Smooth muscle cell of the umbilical artery (primary cell): Measurements from ENCODE around the gene SEC31A. TPM values are rescaled to one million over a fixed set of nuclear protein-coding genes. Genes with fewer than 3 reads are reported as not detected.

Source experiments
- total RNA-seq: library from RNA; depleted of rRNA; stranded (reverse); fragments of >200 nt; gene quantifications from 2 replicates; pipeline ENCODE4 v1.2.3, GENCODE V29; 2014

Gene SEC31A, protein sequence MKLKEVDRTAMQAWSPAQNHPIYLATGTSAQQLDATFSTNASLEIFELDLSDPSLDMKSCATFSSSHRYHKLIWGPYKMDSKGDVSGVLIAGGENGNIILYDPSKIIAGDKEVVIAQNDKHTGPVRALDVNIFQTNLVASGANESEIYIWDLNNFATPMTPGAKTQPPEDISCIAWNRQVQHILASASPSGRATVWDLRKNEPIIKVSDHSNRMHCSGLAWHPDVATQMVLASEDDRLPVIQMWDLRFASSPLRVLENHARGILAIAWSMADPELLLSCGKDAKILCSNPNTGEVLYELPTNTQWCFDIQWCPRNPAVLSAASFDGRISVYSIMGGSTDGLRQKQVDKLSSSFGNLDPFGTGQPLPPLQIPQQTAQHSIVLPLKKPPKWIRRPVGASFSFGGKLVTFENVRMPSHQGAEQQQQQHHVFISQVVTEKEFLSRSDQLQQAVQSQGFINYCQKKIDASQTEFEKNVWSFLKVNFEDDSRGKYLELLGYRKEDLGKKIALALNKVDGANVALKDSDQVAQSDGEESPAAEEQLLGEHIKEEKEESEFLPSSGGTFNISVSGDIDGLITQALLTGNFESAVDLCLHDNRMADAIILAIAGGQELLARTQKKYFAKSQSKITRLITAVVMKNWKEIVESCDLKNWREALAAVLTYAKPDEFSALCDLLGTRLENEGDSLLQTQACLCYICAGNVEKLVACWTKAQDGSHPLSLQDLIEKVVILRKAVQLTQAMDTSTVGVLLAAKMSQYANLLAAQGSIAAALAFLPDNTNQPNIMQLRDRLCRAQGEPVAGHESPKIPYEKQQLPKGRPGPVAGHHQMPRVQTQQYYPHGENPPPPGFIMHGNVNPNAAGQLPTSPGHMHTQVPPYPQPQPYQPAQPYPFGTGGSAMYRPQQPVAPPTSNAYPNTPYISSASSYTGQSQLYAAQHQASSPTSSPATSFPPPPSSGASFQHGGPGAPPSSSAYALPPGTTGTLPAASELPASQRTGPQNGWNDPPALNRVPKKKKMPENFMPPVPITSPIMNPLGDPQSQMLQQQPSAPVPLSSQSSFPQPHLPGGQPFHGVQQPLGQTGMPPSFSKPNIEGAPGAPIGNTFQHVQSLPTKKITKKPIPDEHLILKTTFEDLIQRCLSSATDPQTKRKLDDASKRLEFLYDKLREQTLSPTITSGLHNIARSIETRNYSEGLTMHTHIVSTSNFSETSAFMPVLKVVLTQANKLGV
- total RNA-seq: 436 and 544 TPM in 2 replicates

DNA sequence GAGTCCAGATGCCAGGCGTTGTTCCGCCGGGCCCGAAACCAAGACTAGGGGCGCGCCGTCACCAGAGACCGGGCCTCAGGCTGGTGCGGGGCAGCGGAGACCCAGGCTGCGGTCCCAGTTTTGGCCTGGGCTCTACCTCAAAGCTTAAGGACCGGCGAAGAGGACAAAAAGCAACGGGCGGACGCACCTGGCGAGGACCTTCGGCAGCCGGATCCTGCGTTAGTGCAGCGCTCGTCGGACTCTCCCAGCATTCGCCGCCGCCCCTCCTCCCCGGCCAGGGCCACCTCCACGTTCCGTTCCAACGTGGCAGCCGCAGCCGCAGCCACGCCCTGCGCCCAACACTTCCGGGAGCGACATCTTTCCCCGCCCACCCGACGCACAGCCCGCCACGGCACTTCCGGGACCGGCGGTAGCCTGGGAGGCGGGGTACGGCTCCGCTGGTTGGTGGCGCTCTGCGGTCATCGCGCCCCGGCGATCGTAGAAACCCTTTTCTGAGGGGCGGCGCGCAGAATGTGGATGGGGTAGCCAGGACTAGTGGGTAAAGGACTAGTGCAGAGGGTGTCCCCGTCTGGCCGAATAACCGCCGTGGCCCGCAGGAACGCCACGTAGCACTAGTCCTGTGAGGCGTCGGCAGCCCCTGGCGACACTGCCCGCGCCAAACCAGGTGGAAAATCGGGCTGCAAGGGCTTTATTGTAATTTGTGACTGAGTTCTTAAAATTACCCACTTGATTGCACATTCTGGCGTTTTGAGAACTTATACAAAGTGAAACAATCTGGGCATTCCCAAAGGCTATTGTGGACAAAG lies at the start of gene SEC31A:
TSS of gene SEC31A (minus strand) at position 253 of the 806 bp plus-strand sequence. CDS start 9,217 bp downstream, outside the sequence.

DNA sequence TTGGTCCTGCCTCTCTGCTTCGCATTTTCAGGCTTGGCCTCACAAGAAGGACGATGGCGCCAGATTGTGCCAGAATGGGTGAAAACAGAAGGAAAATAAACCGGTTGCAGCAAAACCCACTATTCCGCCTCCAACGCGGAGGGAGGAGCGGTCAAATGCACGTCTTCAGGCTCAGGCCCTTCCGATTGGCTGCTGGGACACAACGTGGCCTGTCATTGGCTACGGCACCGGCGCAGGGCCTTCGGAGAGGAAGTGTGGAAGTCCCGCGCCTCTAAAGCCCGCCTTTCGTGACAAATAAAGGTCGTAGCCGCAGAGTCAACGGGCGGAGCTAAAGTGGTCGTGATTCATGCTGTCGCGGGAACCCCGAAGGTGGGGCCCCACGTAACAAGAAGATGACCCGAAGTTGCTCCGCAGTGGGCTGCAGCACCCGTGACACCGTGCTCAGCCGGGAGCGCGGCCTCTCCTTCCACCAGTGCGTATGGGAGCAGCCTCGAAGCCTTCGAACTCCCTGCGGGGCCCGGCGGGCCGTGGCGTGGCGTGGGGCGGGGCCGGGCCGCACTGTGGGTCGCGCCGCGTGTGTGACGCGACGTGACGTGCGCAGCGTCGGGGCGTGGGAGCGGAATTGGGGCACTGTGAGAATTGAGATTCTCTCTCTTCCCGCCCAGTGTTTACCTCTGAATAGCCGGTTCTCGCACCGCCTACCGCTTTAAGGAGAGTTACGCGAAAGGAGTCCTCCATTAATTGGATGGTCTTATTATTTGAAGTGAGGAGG lies 9.6 kb upstream of the SEC31A start, which contains the start of gene THAP9:
TSS of gene THAP9 (plus strand) at position 325 of the 772 bp plus-strand sequence. CDS start at position 393, 68 bp downstream.

DNA sequence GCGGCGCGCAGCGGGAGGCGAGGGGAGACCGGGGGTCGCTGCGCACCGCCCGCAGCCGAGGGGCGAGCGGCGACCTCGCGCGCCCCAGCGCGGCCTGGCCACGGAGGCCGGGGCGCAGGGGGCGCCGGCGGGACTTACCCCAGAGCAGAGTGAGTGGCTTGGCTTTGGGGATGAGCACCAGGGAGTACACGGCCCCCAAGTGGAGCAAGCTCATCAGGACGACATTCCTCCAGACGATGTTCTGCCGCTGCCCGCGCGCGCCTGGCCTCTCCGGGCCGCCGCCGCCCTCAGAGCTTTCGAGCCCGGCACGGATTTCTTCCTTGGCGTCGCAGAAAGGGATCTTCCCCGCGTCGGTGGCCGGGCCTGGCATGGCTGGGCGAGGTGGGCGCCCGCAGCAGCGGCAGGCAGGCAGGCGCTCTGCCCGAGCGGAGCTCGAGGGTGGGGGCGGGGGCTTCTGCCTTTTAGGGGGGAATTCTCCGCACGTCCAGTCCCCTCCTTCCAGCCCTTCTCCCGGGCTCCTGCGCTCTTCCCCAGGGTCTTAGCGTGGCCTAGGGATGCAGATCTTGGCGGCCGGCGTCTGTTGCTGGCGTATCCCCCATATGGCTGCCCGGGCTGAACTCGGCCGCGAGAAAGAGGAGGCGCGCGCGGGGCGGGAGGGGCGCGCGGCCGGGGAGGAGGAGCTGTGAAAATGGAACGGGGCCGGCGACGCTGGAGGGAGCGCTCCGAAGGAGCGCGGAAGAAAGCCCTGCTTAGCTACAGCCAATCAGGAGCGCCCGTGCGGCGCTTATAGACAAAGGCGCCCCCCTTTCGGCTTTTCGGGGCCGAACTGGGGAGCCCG lies 92.6 kb downstream of the SEC31A start, which contains the start of gene SCD5:
TSS of gene SCD5 (minus strand) at position 629 of the 838 bp plus-strand sequence. CDS start at position 370, 259 bp downstream.

Other genes with a start within 250 kb of the SEC31A start
- gene SCD5, start 92.4 kb downstream of the SEC31A start, total RNA-seq: 12.2 and 13.5 TPM in 2 replicates
- 5.0 and 5.1 TPM in 2 replicates for gene THAP9, start 9.6 kb upstream of the SEC31A start, total RNA-seq
- 9.8 and 11.0 TPM in 2 replicates for gene LIN54, start 119.7 kb upstream of the SEC31A start, total RNA-seq
- gene COPS4, start 144.0 kb upstream of the SEC31A start, total RNA-seq: 64.7 and 73.0 TPM in 2 replicates
- gene PLAC8, start 223.6 kb upstream of the SEC31A start, total RNA-seq: not detected in 2 replicates